Prostate gland (tissue), 2 donors: ENCODE measurements around the gene RPL27A. TPM values are rescaled to one million over a fixed set of nuclear protein-coding genes. Genes with fewer than 3 reads are reported as not detected.
"Not testable (repeated sequence)": the region's sequence is repeated elsewhere in the genome, so short reads cannot be mapped to it uniquely, and the experiment has no call there.

Experiments
- DNase-seq: peaks from one replicate; pipeline ENCODE4 v3.0.0-alpha.2; 2019; ENCODE audit warnings: low spot score
- H3K27ac ChIP-seq, 2 donors: fragments of 200-600 bp; sonication (generic); 2 replicates each; pipeline ENCODE4 v1.5.1; 2017 to 2019
- H3K27me3 ChIP-seq: fragments of 200-600 bp; sonication (generic); replicated peaks from 2 replicates; pipeline ENCODE4 v1.5.1; 2019; ENCODE audit not compliant: insufficient read depth
- H3K36me3 ChIP-seq, 2 donors: fragments of 200-600 bp; sonication (generic); 1 replicate in 1 of 2; 2 replicates in 1 of 2; pipeline versions ENCODE4 v1.5.1 to v1.8.1; 2017 to 2019
- H3K4me1 ChIP-seq: fragments of 200-600 bp; sonication (generic); replicated peaks from 2 replicates; pipeline ENCODE4 v1.5.1; 2019
- H3K4me3 ChIP-seq, 2 donors: fragments of 200-600 bp; sonication (generic); 2 replicates each; pipeline ENCODE4 v1.5.1; 2017 to 2019
- H3K9me3 ChIP-seq: fragments of 200-600 bp; sonication (generic); 2 replicates; pipeline ENCODE4 v1.5.1; 2017
- CTCF ChIP-seq, 4 experiments: fragments of 200-600 bp in 2 of 4; fragments of 450-650 bp in 2 of 4; sonication (generic) in 2 of 4; IDR thresholded peaks; 1 replicate in 3 of 4; 2 replicates in 1 of 4; pipeline ENCODE4 v1.5.1; 2016 to 2019; ENCODE audit warnings: antibody characterized with exemption in 4 of 4, mild to moderate bottlenecking in 2 of 4, moderate library complexity in 2 of 4
- POLR2A ChIP-seq: fragments of 450-650 bp; IDR thresholded peaks from one replicate; pipeline ENCODE4 v1.6.1; 2016; ENCODE audit warnings: antibody characterized with exemption, mild to moderate bottlenecking
- POLR2AphosphoS5 ChIP-seq: sonication (generic); formaldehyde crosslinking; IDR thresholded peaks from one replicate; pipeline ENCODE4 v1.6.1; 2017; ENCODE audit warnings: antibody characterized with exemption
- WGBS: methylation state at CpG from one replicate; pipeline ENCODE4 v1.1.5; 2018; 5-methylcytosine and 5-hydroxymethylcytosine counted together
- intact Hi-C: fragments of 100-400 bp; cut with DNase I; formaldehyde crosslinking; loops from one replicate; pipeline ENCODE4 v1.14.2; 2022
- total RNA-seq, 2 donors: library from RNA; depleted of rRNA; stranded (reverse); fragments of >200 nt; gene quantifications; one replicate each; pipeline ENCODE4 v1.1.0, GENCODE V29; 2016

Gene RPL27A
- total RNA-seq, 2 donors from 2014 or later: 693 to 1,360 TPM

- intact Hi-C loops: no loop called here
- Histone ChIP-seq H3K4me3 (no peak overlapping the region), H3K27me3 (no peaks in the 10 kb centered on the region), H3K4me1 (no peaks in the 10 kb centered on the region), H3K36me3 (no peaks in the 10 kb centered on the region), H3K9me3 (no peaks in the 10 kb centered on the region), H3K27ac (no peak overlapping the region)
- TF ChIP-seq CTCF (IDR thresholded peaks at IDR 0.05) (no peak), POLR2AphosphoS5 (no peak), POLR2A (no peak)
- DNase-seq: no peak
- WGBS: 80% methylated on average over 6 of the region's 6 CpGs
Measured at GRCh38 chr11:8661001-8661795, 21.4 kb upstream of the RPL27A start.

- Histone ChIP-seq H3K27ac (no peak overlapping the region), H3K27me3 (no peaks in the 10 kb centered on the region), H3K36me3 (no peaks in the 10 kb centered on the region), H3K4me3 (no peak overlapping the region), H3K9me3 (no peaks in the 10 kb centered on the region), H3K4me1 (no peaks in the 10 kb centered on the region)
- intact Hi-C loops: no loop called here
- WGBS: 96% methylated on average over 1 of the region's 1 CpG
- TF ChIP-seq POLR2AphosphoS5: no peak
- TF ChIP-seq CTCF (IDR thresholded peaks at IDR 0.05): no peak
- TF ChIP-seq POLR2A: no peak
- DNase-seq: no peak
Measured at GRCh38 chr11:8665222-8665621, 17.4 kb upstream of the RPL27A start.

- H3K4me1 ChIP-seq, H3K9me3 ChIP-seq, intact Hi-C loops, H3K4me3 ChIP-seq, DNase-seq, H3K36me3 ChIP-seq, H3K27ac ChIP-seq, H3K27me3 ChIP-seq: not testable (repeated sequence)
- WGBS: 93% methylated on average over 6 of the region's 6 CpGs
Measured at GRCh38 chr11:8670081-8670480, 12.5 kb upstream of the RPL27A start.

- Histone ChIP-seq H3K36me3 (no peaks in the 10 kb centered on the region), H3K4me3 (no peak overlapping the region), H3K9me3 (no peaks in the 10 kb centered on the region), H3K4me1 (no peaks in the 10 kb centered on the region), H3K27me3 (no peaks in the 10 kb centered on the region), H3K27ac (peak overlapping the region; percentile 23 to 39)
- DNase-seq: no peak
- 33% methylated on average over 4 of the region's 4 CpGs for WGBS
- no peak for TF ChIP-seq CTCF (IDR thresholded peaks at IDR 0.05)
- TF ChIP-seq POLR2AphosphoS5: no peak
- TF ChIP-seq POLR2A: no peak
- intact Hi-C loops: no loop called here
Measured at GRCh38 chr11:8671193-8671612, 11.4 kb upstream of the RPL27A start.

GRCh38 chr11:8671651-8672062 lies 10.9 kb upstream of the RPL27A start:
- TF ChIP-seq CTCF (IDR thresholded peaks at IDR 0.05): no peak
- no peak for TF ChIP-seq POLR2A
- no peak for TF ChIP-seq POLR2AphosphoS5
- H3K4me3 ChIP-seq: no peak overlapping the region
- H3K27ac ChIP-seq: peak overlapping the region; percentile 23 to 39
- no peaks in the 10 kb centered on the region for H3K4me1 ChIP-seq
- DNase-seq: no peak
- no peaks in the 10 kb centered on the region for H3K36me3 ChIP-seq
- H3K27me3 ChIP-seq: no peaks in the 10 kb centered on the region
- WGBS: 0% methylated on average over 1 of the region's 1 CpG
- no peaks in the 10 kb centered on the region for H3K9me3 ChIP-seq
- intact Hi-C loops: no loop called here
